Stomach (tissue), 4 donors: ENCODE results near the gene NCOA3.

Source experiments
- CTCF ChIP-seq, 7 experiments: fragments of 450-650 bp in 4 of 7; fragments of 200-600 bp in 3 of 7; sonication (generic) in 3 of 7; IDR thresholded peaks; one replicate each; pipeline ENCODE4 v1.5.1; 2016 to 2019; ENCODE audit warnings: antibody characterized with exemption in 7 of 7, control low read depth in 2 of 7, mild to moderate bottlenecking in 1 of 7
- POLR2A ChIP-seq, 4 donors: fragments of 450-650 bp; IDR thresholded peaks; one replicate each; pipeline ENCODE4 v1.6.1; 2016; ENCODE audit warnings: antibody characterized with exemption in 4 of 4, control low read depth in 2 of 4, mild to moderate bottlenecking in 1 of 4, moderate library complexity in 1 of 4

GRCh38 chr20:47655635-47656034 lies 153.9 kb downstream of the NCOA3 start:
- TF ChIP-seq POLR2A (IDR thresholded peaks at IDR 0.05) (no peak), CTCF (IDR thresholded peaks at IDR 0.05) (no peak)
